IMR-90 (cell line): ENCODE data around the gene INTS6L. TPM values are rescaled to one million over a fixed set of nuclear protein-coding genes. Genes with fewer than 3 reads are reported as not detected.

Experiments
- ATAC-seq: fragments of 200-7000 bp; cut with Tn5 transposase; 2 replicates; pipeline ENCODE4 v1.9.1; 2020; ENCODE audit warnings: low read depth, mild to moderate bottlenecking, moderate library complexity
- BruUV-seq: library from RNA; stranded (reverse); fragments of 400-500 nt; replicated peaks from 2 replicates; lab custom pipeline; 2021; lab: Mats Ljungman, UMichigan
- CTCF ChIA-PET: fragments of 300-600 bp; formaldehyde crosslinking; extraction: SDS; loops from one replicate; lab custom pipeline; 2021; ENCODE audit warnings: antibody characterized with exemption; lab: Yijun Ruan, JAX
- POLR2A ChIA-PET: fragments of 300-600 bp; sonication (Branson Sonifier 250); formaldehyde crosslinking; loops from one replicate; lab custom pipeline; 2022; ENCODE audit warnings: antibody characterized with exemption; ENCODE audit not compliant: unreplicated experiment; lab: Charles Lee
- DNase-seq: peaks from one replicate; pipeline ENCODE4 v3.0.0; 2013
- H2AFZ ChIP-seq: replicated peaks from 2 replicates; pipeline ENCODE3; 2013; ENCODE audit warnings: low read length, mild to moderate bottlenecking; ENCODE audit not compliant: poor library complexity
- H2AK5ac ChIP-seq: 2 replicates; pipeline ENCODE4 v1.6.1; 2013; ENCODE audit warnings: low read depth, low read length, inconsistent platforms
- H2AK9ac ChIP-seq: replicated peaks from 2 replicates; pipeline ENCODE3; 2013; ENCODE audit warnings: mild to moderate bottlenecking, low read depth, low read length, moderate library complexity; ENCODE audit not compliant: poor library complexity
- H2BK120ac ChIP-seq: 2 replicates; pipeline ENCODE4 v1.6.1; 2013; ENCODE audit warnings: low read depth, low read length, inconsistent platforms
- H2BK15ac ChIP-seq: 3 replicates; pipeline ENCODE4 v1.6.1; 2013; ENCODE audit warnings: low read depth, low read length, inconsistent platforms
- H2BK20ac ChIP-seq: 2 replicates; pipeline ENCODE4 v1.6.1; 2013; ENCODE audit warnings: low read depth, mild to moderate bottlenecking, inconsistent platforms, low read length, moderate library complexity
- H2BK5ac ChIP-seq: 2 replicates; pipeline ENCODE4 v1.6.1; 2013; ENCODE audit warnings: mild to moderate bottlenecking, low read depth, low read length, inconsistent platforms; ENCODE audit not compliant: poor library complexity, severe bottlenecking
- H3K14ac ChIP-seq: replicated peaks from 2 replicates; pipeline ENCODE4 v1.6.1; 2013; ENCODE audit warnings: low read depth, low read length, inconsistent platforms
- H3K18ac ChIP-seq: 2 replicates; pipeline ENCODE4 v1.6.1; 2013; ENCODE audit warnings: low read depth, low read length, control low read depth
- H3K23ac ChIP-seq: 2 replicates; pipeline ENCODE4 v1.6.1; 2013; ENCODE audit warnings: low read depth, low read length, inconsistent platforms
- H3K27ac ChIP-seq: 2 replicates; pipeline ENCODE4 v1.5.1; 2013; ENCODE audit warnings: mild to moderate bottlenecking, control low read depth, low read length; ENCODE audit not compliant: insufficient read depth
- H3K27me3 ChIP-seq: 2 replicates; pipeline ENCODE4 v1.6.1; 2013; ENCODE audit warnings: low read length; ENCODE audit not compliant: control insufficient read depth, insufficient read depth
- H3K36me3 ChIP-seq: 2 replicates; pipeline ENCODE4 v1.6.1; 2013; ENCODE audit warnings: low read length, mixed read lengths; ENCODE audit not compliant: control insufficient read depth, insufficient read depth
- H3K4ac ChIP-seq: 2 replicates; pipeline ENCODE4 v1.6.1; 2013; ENCODE audit warnings: low read depth, low read length, inconsistent platforms
- H3K4me1 ChIP-seq: 2 replicates; pipeline ENCODE4 v1.6.1; 2013; ENCODE audit warnings: low read length, mixed read lengths; ENCODE audit not compliant: control insufficient read depth, insufficient read depth
- H3K4me2 ChIP-seq: 2 replicates; pipeline ENCODE4 v1.6.1; 2013; ENCODE audit warnings: low read depth, mild to moderate bottlenecking, control low read depth, low read length, moderate library complexity
- H3K4me3 ChIP-seq: 2 replicates; pipeline ENCODE4 v1.5.1; 2013; ENCODE audit warnings: low read depth, mild to moderate bottlenecking, control low read depth, low read length, moderate library complexity; ENCODE audit not compliant: insufficient read depth
- H3K56ac ChIP-seq: 2 replicates; pipeline ENCODE4 v1.6.1; 2013; ENCODE audit warnings: low read length, inconsistent platforms; ENCODE audit not compliant: insufficient read depth; ENCODE audit errors: extremely low read depth
- H3K79me1 ChIP-seq, 2 experiments: 2 replicates each; pipeline ENCODE4 v1.6.1; 2013; ENCODE audit warnings: low read length in 2 of 2, inconsistent platforms in 1 of 2, low read depth in 1 of 2
- H3K9ac ChIP-seq: 2 replicates; pipeline ENCODE4 v1.6.1; 2013; ENCODE audit warnings: low read depth, low read length, control low read depth
- H3K9me1 ChIP-seq: 2 replicates; pipeline ENCODE4 v1.6.1; 2013; ENCODE audit warnings: low read length, inconsistent platforms; ENCODE audit not compliant: insufficient read depth
- H3K9me3 ChIP-seq: 2 replicates; pipeline ENCODE4 v1.6.1; 2013; ENCODE audit warnings: low read length; ENCODE audit not compliant: control insufficient read depth, insufficient read depth
- H4K20me1 ChIP-seq: 2 replicates; pipeline ENCODE4 v1.6.1; 2013; ENCODE audit warnings: low read length, inconsistent platforms; ENCODE audit not compliant: insufficient read depth
- H4K5ac ChIP-seq: 2 replicates; pipeline ENCODE4 v1.6.1; 2013; ENCODE audit warnings: mild to moderate bottlenecking, low read depth, low read length, control low read depth
- H4K8ac ChIP-seq, 2 experiments: 2 replicates each; pipeline ENCODE4 v1.6.1; 2013; ENCODE audit warnings: low read depth in 2 of 2, low read length in 2 of 2, control low read depth in 1 of 2, inconsistent platforms in 1 of 2
- H4K91ac ChIP-seq: 2 replicates; pipeline ENCODE4 v1.6.1; 2013; ENCODE audit warnings: low read depth, low read length, inconsistent platforms; ENCODE audit not compliant: insufficient read depth
- BHLHE40 ChIP-seq: fragments of 150-350 bp; IDR thresholded peaks from 2 replicates; pipeline ENCODE4 v1.6.1; 2016; ENCODE audit warnings: mild to moderate bottlenecking, low read depth, low read length
- MXI1 ChIP-seq: IDR thresholded peaks from 2 replicates; pipeline ENCODE4 v1.6.1; 2012; ENCODE audit warnings: low read depth, mild to moderate bottlenecking, low read length, moderate library complexity, borderline replicate concordance
- NFE2L2 ChIP-seq: fragments of 150-350 bp; IDR thresholded peaks from 2 replicates; pipeline ENCODE4 v1.6.1; 2016; ENCODE audit warnings: low read depth, mild to moderate bottlenecking, low read length
- RAD21 ChIP-seq: IDR thresholded peaks from 2 replicates; pipeline ENCODE4 v1.6.1; 2012; ENCODE audit warnings: low read length, improper control_type of control experiment
- RCOR1 ChIP-seq: IDR thresholded peaks from 2 replicates; pipeline ENCODE4 v1.6.1; 2012; ENCODE audit warnings: mild to moderate bottlenecking, low read length, improper control_type of control experiment; ENCODE audit not compliant: insufficient replicate concordance
- SMC3 ChIP-seq: fragments of 150-350 bp; IDR thresholded peaks from 2 replicates; pipeline ENCODE4 v1.6.1; 2016; ENCODE audit warnings: low read depth, mild to moderate bottlenecking, antibody characterized with exemption, low read length, moderate library complexity
- WGBS, 2 experiments: methylation state at CpG; one replicate each; pipeline versions ENCODE4 v1.1.5 to v1.1.7; 2013; ENCODE audit warnings: missing lambda C conversion rate in 2 of 2; ENCODE audit not compliant: insufficient read length in 1 of 2; ENCODE audit errors: extremely low coverage in 2 of 2; 5-methylcytosine and 5-hydroxymethylcytosine counted together
- dilution Hi-C: fragments of 300-500 bp; cut with HindIII; formaldehyde crosslinking; loops from one replicate; pipeline ENCODE4 v1.14.3; 2018; ENCODE audit warnings: low sequenced_read_pairs; ENCODE audit not compliant: unreplicated experiment
- in situ Hi-C: fragments of 300-500 bp; cut with MboI; formaldehyde crosslinking; loops from 3 replicates; pipeline ENCODE4 v1.14.3; 2019; ENCODE audit warnings: low sequenced_read_pairs, inconsistent platforms, mixed read lengths
- intact Hi-C: fragments of 100-400 bp; cut with micrococcal nuclease; formaldehyde crosslinking; loops from 2 replicates; pipeline ENCODE4 v1.10.0; 2022
- polyA plus RNA-seq, 3 experiments: library from polyadenylated mRNA; depleted of rRNA; stranded (reverse); fragments of >200 nt; gene quantifications; 2 replicates each; pipeline ENCODE4 v1.2.3, GENCODE V29; 2012; ENCODE audit warnings: low replicate concordance in 1 of 3
- total RNA-seq: library from RNA; depleted of rRNA; stranded (reverse); fragments of >200 nt; gene quantifications from 2 replicates; pipeline ENCODE4 v1.2.3, GENCODE V29; 2012
- TF ChIP-seq, protein P1 (sequence below): fragments of 150-350 bp; IDR thresholded peaks from 2 replicates; pipeline ENCODE4 v1.6.1; 2017; ENCODE audit warnings: mild to moderate bottlenecking, antibody characterized with exemption, low read length, low read depth

INTS6L gene
- total and polyA plus RNA-seq, 2 of the 4 experiments (the other 2 are of a cell fraction): 2.7 to 5.1 TPM

- Histone ChIP-seq H3K27ac (peak overlapping the region; percentile 83), H2AK9ac (peak overlapping the region; percentile 62), H2BK15ac (no peak overlapping the region), H2AK5ac (no peak overlapping the region), H3K14ac (peak overlapping the region; percentile 86), H2BK5ac (peak overlapping the region; percentile 59), H3K9me3 (no peaks in the 10 kb centered on the region), H3K9ac (peak overlapping the region; percentile 74), H2AFZ (peak overlapping the region; percentile 87), H3K4ac (peak overlapping the region; percentile 68; the same call in 1 of the 2 replicates), H4K8ac (peak overlapping the region; percentile 52 to 70; a peak in 2 of 4 replicates), H4K91ac (peak overlapping the region; percentile 43), H4K5ac (no peak overlapping the region; the same call in 1 of the 2 replicates), H3K23ac (peak overlapping the region; percentile 31; the same call in 1 of the 2 replicates), H3K4me3 (peak overlapping the region; percentile 62), H3K79me1 (no peaks in the 10 kb centered on the region), H3K9me1 (no peaks in the 10 kb centered on the region), H3K18ac (peak overlapping the region; percentile 64; the same call in 1 of the 2 replicates), H3K27me3 (no peaks in the 10 kb centered on the region), H3K4me1 (no peaks in the 10 kb centered on the region), H3K56ac (peak overlapping the region; percentile 73; the same call in 1 of the 2 replicates), H2BK120ac (peak overlapping the region; percentile 8; the same call in 1 of the 2 replicates), H4K20me1 (no peaks in the 10 kb centered on the region), H3K4me2 (peak overlapping the region; percentile 64), H2BK20ac (no peak overlapping the region), H3K36me3 (no peaks in the 10 kb centered on the region)
- no peak; the same call in 1 of the 2 replicates for ATAC-seq
- dilution Hi-C loops: no loop called here
- POLR2A ChIA-PET: no interaction called here
- no CpG with 5 or more reads among the region's 9 CpGs for WGBS, 2 experiments
- no peak for TF ChIP-seq MXI1
- no peak for TF ChIP-seq RAD21
- no peak for TF ChIP-seq BHLHE40
- TF ChIP-seq, protein P1, sequence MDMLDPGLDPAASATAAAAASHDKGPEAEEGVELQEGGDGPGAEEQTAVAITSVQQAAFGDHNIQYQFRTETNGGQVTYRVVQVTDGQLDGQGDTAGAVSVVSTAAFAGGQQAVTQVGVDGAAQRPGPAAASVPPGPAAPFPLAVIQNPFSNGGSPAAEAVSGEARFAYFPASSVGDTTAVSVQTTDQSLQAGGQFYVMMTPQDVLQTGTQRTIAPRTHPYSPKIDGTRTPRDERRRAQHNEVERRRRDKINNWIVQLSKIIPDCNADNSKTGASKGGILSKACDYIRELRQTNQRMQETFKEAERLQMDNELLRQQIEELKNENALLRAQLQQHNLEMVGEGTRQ: no peak
- no peak for TF ChIP-seq RCOR1
- TF ChIP-seq SMC3: no peak
- TF ChIP-seq NFE2L2: no peak
- CTCF ChIA-PET: no interaction called here
- intact Hi-C loops: loop anchor here (5.0 kb wide), 1 partner anchor 35 kb away; no protein-coding TSS in a partner anchor
- no peak for DNase-seq
- no TSS peak for BruUV-seq
- in situ Hi-C loops: no loop called here
Observed at GRCh38 chrX:135522132-135522530, 1.7 kb downstream of the INTS6L start.
